Endothelial cell of umbilical vein (primary cell): ENCODE results near the gene CHD9NB. TPM values are rescaled to one million over a fixed set of nuclear protein-coding genes. Genes with fewer than 3 reads are reported as not detected.

Experiments
- BruUV-seq: library from RNA; stranded (reverse); fragments of 400-500 nt; replicated peaks from 2 replicates; lab custom pipeline; 2021; lab: Mats Ljungman, UMichigan
- CTCF ChIA-PET: fragments of 300-600, 350-600 bp; sonication (Branson Sonifier 250); formaldehyde crosslinking; loops from one replicate; lab custom pipeline; 2021; ENCODE audit warnings: antibody characterized with exemption, inconsistent platforms; lab: Charles Lee
- POLR2A ChIA-PET: fragments of 300-600, 350-600 bp; sonication (Branson Sonifier 250); formaldehyde crosslinking; loops from one replicate; lab custom pipeline; 2021; ENCODE audit warnings: antibody characterized with exemption, inconsistent platforms; lab: Charles Lee
- DNase-seq: peaks from one replicate; pipeline ENCODE4 v3.0.0-alpha.2; 2011; ENCODE audit warnings: low read depth, low spot score
- FAIRE-seq: peaks from 2 replicates; lab custom pipeline; 2011; peaks lifted over from hg19 to GRCh38; lab: Jason Lieb, UNC
- H2AFZ ChIP-seq: 2 replicates; pipeline ENCODE4 v1.6.0; 2012; ENCODE audit warnings: low read depth, low read length, control low read depth, inconsistent platforms
- H3K27ac ChIP-seq: 2 replicates; pipeline ENCODE4 v1.5.1; 2011; ENCODE audit warnings: low read depth, mild to moderate bottlenecking, control low read depth, low read length, moderate library complexity; ENCODE audit not compliant: insufficient read depth
- H3K27me3 ChIP-seq, 2 experiments: 2 replicates each; pipeline versions ENCODE4 v1.6.0 to v1.6.1; 2011; ENCODE audit warnings: low read length in 2 of 2, mixed read lengths in 1 of 2; ENCODE audit not compliant: control insufficient read depth in 2 of 2, insufficient read depth in 2 of 2
- H3K36me3 ChIP-seq, 2 experiments: 2 replicates in 1 of 2; 3 replicates in 1 of 2; pipeline ENCODE4 v1.5.1; 2011; ENCODE audit warnings: low read length in 2 of 2, mild to moderate bottlenecking in 1 of 2, moderate library complexity in 1 of 2; ENCODE audit not compliant: control insufficient read depth in 2 of 2, insufficient read depth in 2 of 2; ENCODE audit errors: extremely low read depth in 1 of 2
- H3K4me1 ChIP-seq: 3 replicates; pipeline ENCODE4 v1.5.1; 2011; ENCODE audit warnings: mild to moderate bottlenecking, low read length; ENCODE audit not compliant: control insufficient read depth, insufficient read depth; ENCODE audit errors: extremely low read depth
- H3K4me2 ChIP-seq: 2 replicates; pipeline ENCODE4 v1.6.1; 2011; ENCODE audit warnings: low read length, control low read depth, mixed read lengths; ENCODE audit not compliant: insufficient read depth
- H3K4me3 ChIP-seq, 3 experiments: fragments of 200-600 bp in 1 of 3; sonication (generic), shearing (Covaris generic) in 1 of 3; replicated peaks in 1 of 3; 2 replicates each; pipeline ENCODE4 v1.5.1; 2011 to 2016; ENCODE audit warnings: control low read depth in 3 of 3, low read length in 3 of 3, mild to moderate bottlenecking in 2 of 3, inconsistent platforms in 1 of 3, low read depth in 1 of 3, moderate library complexity in 1 of 3; ENCODE audit not compliant: insufficient read depth in 1 of 3
- H3K79me2 ChIP-seq: 2 replicates; pipeline ENCODE4 v1.6.0; 2012; ENCODE audit warnings: low read length, inconsistent platforms; ENCODE audit not compliant: control insufficient read depth, insufficient read depth
- H3K9ac ChIP-seq: replicated peaks from 2 replicates; pipeline ENCODE3; 2011; ENCODE audit warnings: low read length, control low read depth; ENCODE audit not compliant: insufficient read depth; ENCODE audit errors: extremely low read depth
- H3K9me1 ChIP-seq: replicated peaks from 3 replicates; pipeline ENCODE4 v1.6.0; 2011; ENCODE audit warnings: mild to moderate bottlenecking, low read length; ENCODE audit not compliant: control insufficient read depth, insufficient read depth; ENCODE audit errors: extremely low read depth
- H3K9me3 ChIP-seq: replicated peaks from 2 replicates; pipeline ENCODE4 v1.5.1; 2012; ENCODE audit warnings: low read length, inconsistent platforms; ENCODE audit not compliant: control insufficient read depth, insufficient read depth
- H4K20me1 ChIP-seq: replicated peaks from 2 replicates; pipeline ENCODE3; 2011; ENCODE audit warnings: mild to moderate bottlenecking, low read length; ENCODE audit not compliant: control insufficient read depth, insufficient read depth; ENCODE audit errors: extremely low read depth
- FOS ChIP-seq: IDR thresholded peaks from 2 replicates; pipeline ENCODE4 v1.6.1; 2011; ENCODE audit warnings: mild to moderate bottlenecking, low read length, moderate library complexity, borderline replicate concordance; ENCODE audit not compliant: insufficient read depth
- GATA2 ChIP-seq: IDR thresholded peaks from 2 replicates; pipeline ENCODE4 v1.7.0; 2011; ENCODE audit warnings: low read depth, mild to moderate bottlenecking, moderate library complexity, mixed read lengths, low read length; ENCODE audit not compliant: insufficient read length, insufficient read depth
- JUN ChIP-seq: IDR thresholded peaks from 2 replicates; pipeline ENCODE4 v1.6.1; 2011; ENCODE audit warnings: borderline replicate concordance, low read depth; ENCODE audit not compliant: insufficient read length, insufficient read depth
- MYC ChIP-seq: IDR thresholded peaks from one replicate; pipeline ENCODE4 v1.6.1; 2011; ENCODE audit warnings: mild to moderate bottlenecking, low read depth, low read length
- POLR2A ChIP-seq: IDR thresholded peaks from 2 replicates; pipeline ENCODE4 v1.6.1; 2012; ENCODE audit warnings: low read depth, mild to moderate bottlenecking, control low read depth, low read length
- POLR2AphosphoS5 ChIP-seq: IDR thresholded peaks from 2 replicates; pipeline ENCODE4 v1.6.1; 2012; ENCODE audit warnings: low read depth, mild to moderate bottlenecking, control low read depth, low read length, moderate library complexity; ENCODE audit not compliant: insufficient read depth
- dilution Hi-C: fragments of 300-500 bp; cut with MboI; formaldehyde crosslinking; loops from one replicate; pipeline ENCODE4 v1.15.0; 2019; ENCODE audit warnings: low sequenced_read_pairs; ENCODE audit not compliant: extremely low pct_ligation_motif_present
- intact Hi-C: fragments of 100-400 bp; cut with micrococcal nuclease; formaldehyde crosslinking; loops from one replicate; pipeline ENCODE4 v1.10.0; 2022
- polyA plus RNA-seq, 4 experiments: library from polyadenylated mRNA; depleted of rRNA in 3 of 4; stranded (reverse) in 3 of 4; unstranded in 1 of 4; fragments of >200 nt; gene quantifications; 2 replicates each; pipeline versions ENCODE4 v1.2.1 to v1.2.3, GENCODE V29; 2011 to 2012; ENCODE audit warnings: missing spikeins in 1 of 4
- total RNA-seq: library from RNA; stranded (reverse); gene quantifications from 2 replicates; pipeline ENCODE4 v1.2.3, GENCODE V29; 2021
- TF ChIP-seq, protein P1 (sequence below), 2 donors: IDR thresholded peaks; 1 replicate in 1 of 2; 2 replicates in 1 of 2; pipeline ENCODE4 v1.5.1; 2011; ENCODE audit warnings: low read length in 2 of 2, mild to moderate bottlenecking in 2 of 2, moderate library complexity in 2 of 2, control low read depth in 1 of 2, inconsistent platforms in 1 of 2, low read depth in 1 of 2; ENCODE audit not compliant: insufficient read depth in 1 of 2; ENCODE audit errors: extremely low read depth in 1 of 2
- TF ChIP-seq, protein P2 (sequence below): IDR thresholded peaks from 2 replicates; pipeline ENCODE4 v1.6.1; 2011; ENCODE audit not compliant: insufficient read depth, insufficient read length

Gene CHD9NB
- total and polyA plus RNA-seq, 2 donors (not counting 3 experiments of a cell fraction or from before 2014, with no cell fraction given), result 0.44 to 0.66 TPM

DNA sequence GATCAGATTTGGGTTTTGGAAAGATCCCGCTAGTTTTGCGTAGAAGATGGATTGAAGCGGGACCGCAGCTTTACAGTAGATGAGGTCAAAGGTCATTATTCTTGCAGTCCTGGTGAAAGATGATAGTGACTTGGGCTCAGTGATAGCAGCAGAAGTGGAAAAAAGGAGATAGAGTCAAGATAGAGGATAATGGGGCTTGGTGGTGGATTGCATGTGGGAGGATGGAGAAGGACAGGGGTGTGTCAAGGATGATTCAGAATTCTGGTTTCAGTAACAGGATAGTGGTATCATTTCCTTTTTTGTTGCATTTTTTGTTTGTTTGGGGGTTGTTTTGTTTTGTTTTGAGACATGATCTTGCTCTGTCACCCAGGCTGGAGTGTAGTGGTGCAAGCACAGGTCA, 28.7 kb downstream of the CHD9NB start:
- no peak overlapping the region for H2AFZ ChIP-seq
- no peaks in the 10 kb centered on the region for H4K20me1 ChIP-seq
- BruUV-seq, result no TSS peak
- no peaks in the 10 kb centered on the region for H3K79me2 ChIP-seq
- dilution Hi-C loops, result no loop called here
- DNase-seq, result no peak
- TF ChIP-seq, protein P1, sequence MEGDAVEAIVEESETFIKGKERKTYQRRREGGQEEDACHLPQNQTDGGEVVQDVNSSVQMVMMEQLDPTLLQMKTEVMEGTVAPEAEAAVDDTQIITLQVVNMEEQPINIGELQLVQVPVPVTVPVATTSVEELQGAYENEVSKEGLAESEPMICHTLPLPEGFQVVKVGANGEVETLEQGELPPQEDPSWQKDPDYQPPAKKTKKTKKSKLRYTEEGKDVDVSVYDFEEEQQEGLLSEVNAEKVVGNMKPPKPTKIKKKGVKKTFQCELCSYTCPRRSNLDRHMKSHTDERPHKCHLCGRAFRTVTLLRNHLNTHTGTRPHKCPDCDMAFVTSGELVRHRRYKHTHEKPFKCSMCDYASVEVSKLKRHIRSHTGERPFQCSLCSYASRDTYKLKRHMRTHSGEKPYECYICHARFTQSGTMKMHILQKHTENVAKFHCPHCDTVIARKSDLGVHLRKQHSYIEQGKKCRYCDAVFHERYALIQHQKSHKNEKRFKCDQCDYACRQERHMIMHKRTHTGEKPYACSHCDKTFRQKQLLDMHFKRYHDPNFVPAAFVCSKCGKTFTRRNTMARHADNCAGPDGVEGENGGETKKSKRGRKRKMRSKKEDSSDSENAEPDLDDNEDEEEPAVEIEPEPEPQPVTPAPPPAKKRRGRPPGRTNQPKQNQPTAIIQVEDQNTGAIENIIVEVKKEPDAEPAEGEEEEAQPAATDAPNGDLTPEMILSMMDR (IDR thresholded peaks at IDR 0.05; ENCODE audit: extremely low read depth in 1 of 2, insufficient read depth in 1 of 2, low read depth in 1 of 2, low read length in 2 of 2), result no peak
- TF ChIP-seq, protein P2, sequence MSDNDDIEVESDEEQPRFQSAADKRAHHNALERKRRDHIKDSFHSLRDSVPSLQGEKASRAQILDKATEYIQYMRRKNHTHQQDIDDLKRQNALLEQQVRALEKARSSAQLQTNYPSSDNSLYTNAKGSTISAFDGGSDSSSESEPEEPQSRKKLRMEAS, result no peak
- TF ChIP-seq FOS (no peak), GATA2 (no peak), POLR2A (no peak)
- FAIRE-seq, result no peak
- intact Hi-C loops, result no loop called here
- ChIA-PET CTCF (interaction anchor here (3.3 to 5.9 kb wide), 2 partner anchors 832 to 833 kb away, joined by 16 to 146 read pairs; no protein-coding TSS in a partner anchor), POLR2A (no interaction called here)
- no peaks in the 10 kb centered on the region for H3K9me3 ChIP-seq
- H3K4me3 ChIP-seq, result no peak overlapping the region
- no peaks in the 10 kb centered on the region for H3K36me3 ChIP-seq
- no peaks in the 10 kb centered on the region for H3K27me3 ChIP-seq
- H3K4me1 ChIP-seq, result no peaks in the 10 kb centered on the region
- no peak overlapping the region for H3K27ac ChIP-seq
- H3K9ac ChIP-seq, result no peak overlapping the region
- H3K4me2 ChIP-seq, result no peak overlapping the region
- no peaks in the 10 kb centered on the region for H3K9me1 ChIP-seq

DNA sequence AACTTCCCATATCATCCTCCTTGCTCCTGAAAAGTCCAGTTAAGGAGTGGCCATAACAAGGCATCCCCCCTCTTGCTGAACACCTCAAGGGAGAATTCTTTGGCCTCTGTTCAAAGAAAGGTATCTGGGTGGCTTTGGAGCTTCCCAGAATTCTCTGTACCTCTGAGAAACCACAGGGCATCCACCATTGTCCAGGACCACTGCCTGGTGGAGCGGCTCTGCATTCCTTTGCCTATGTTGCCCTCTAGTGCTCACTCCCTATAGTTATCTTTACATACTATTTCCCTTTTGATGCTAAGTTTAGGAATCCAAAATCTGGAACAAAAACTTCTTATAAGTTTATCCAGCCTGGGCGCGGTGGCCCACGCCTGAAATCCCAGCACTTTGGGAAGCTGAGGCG, 30.3 kb downstream of the CHD9NB start:
- Histone ChIP-seq H3K4me1 (no peaks in the 10 kb centered on the region), H3K36me3 (no peaks in the 10 kb centered on the region), H3K27ac (no peak overlapping the region), H3K9me1 (no peaks in the 10 kb centered on the region), H3K4me3 (no peak overlapping the region), H3K9ac (no peak overlapping the region), H2AFZ (no peak overlapping the region), H3K79me2 (no peaks in the 10 kb centered on the region), H3K27me3 (no peaks in the 10 kb centered on the region), H3K4me2 (no peak overlapping the region), H3K9me3 (no peaks in the 10 kb centered on the region), H4K20me1 (no peaks in the 10 kb centered on the region)
- DNase-seq (peak; percentile 53), FAIRE-seq (peak; percentile 81)
- no TSS peak for BruUV-seq
- intact Hi-C loops (loop anchor here (1.0 to 2.0 kb wide), 2 partner anchors 831 to 952 kb away; no protein-coding TSS in a partner anchor), dilution Hi-C loops (no loop called here)
- TF ChIP-seq, protein P1 (IDR thresholded peaks at IDR 0.05; ENCODE audit: extremely low read depth in 1 of 2, insufficient read depth in 1 of 2, low read depth in 1 of 2, low read length in 2 of 2), result peak; percentile 49 to 54
- no peak for TF ChIP-seq GATA2
- no peak for TF ChIP-seq JUN
- TF ChIP-seq FOS, result no peak
- no peak for TF ChIP-seq MYC
- TF ChIP-seq POLR2A, result no peak
- TF ChIP-seq POLR2AphosphoS5, result no peak
- TF ChIP-seq, protein P2, result no peak
- ChIA-PET POLR2A (no interaction called here), CTCF (interaction anchor here (0.7 to 5.9 kb wide), 17 partner anchors 10 to 834 kb away, joined by 3 to 146 read pairs (median 3); partner anchors contain the start of gene CHD9)
